ENCODE data around the gene GPATCH2L.

The GPATCH2L gene

DNA sequence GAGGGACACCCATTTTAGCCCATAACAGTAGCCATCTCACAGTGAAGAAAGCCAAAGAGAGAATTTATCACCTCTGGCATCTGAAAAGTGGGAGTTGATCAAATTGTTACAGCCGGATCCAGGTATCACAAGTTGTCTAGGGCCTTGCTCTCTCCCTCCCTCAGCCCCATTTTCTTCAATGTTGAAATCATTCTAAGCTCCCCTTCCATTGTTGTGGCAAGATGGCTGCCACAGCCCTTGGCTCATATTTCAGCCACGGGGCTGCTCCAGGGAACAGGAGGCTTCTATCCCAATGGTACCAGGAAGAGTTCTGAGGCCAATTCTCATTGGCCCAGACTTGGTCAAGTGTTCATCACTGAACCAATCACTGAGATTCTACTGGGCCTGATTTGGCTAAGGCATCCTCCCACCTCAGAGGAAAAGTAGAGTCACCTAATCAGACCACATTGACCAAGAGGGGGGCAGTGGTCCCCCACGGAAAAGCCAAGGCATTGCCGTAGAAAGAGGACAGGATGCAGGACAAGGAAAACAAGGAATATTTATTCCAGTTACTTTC is 106.2 kb downstream of the GPATCH2L start:
- DNase-seq: no peak

DNA sequence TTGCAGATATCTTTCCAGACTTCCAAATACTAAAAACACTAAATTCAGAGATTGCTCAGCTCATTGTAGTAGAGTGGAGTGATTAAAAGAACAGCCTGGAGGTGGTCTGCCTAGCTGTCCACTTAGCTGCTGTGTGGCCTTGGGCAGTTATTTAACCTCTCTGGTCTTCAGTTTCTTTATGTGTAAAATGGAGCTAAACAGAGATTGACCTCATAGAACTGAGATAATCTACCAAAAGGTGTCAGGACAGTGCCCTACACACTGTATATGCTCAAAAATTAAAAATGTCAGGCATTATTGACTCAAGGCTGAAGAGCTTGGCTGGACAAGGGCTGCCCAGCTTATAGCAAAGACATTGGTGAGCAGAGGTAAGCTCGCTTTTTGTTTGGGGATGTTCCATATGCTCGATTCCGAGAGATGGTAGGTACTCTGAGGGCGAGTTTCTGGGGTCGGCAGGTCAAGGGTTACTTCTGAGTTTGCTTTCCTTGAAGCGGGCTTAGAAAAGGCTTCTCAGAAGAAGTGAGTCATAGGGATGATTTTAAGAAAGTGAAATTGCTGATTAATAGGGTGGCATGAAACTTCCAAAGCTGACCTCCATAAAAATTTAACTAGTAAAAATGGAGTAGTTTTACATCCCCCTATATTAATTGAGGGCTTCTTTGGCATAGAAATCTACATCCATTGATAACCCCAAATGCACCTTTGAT is 107.5 kb downstream of the GPATCH2L start:
- no peak for DNase-seq

DNA sequence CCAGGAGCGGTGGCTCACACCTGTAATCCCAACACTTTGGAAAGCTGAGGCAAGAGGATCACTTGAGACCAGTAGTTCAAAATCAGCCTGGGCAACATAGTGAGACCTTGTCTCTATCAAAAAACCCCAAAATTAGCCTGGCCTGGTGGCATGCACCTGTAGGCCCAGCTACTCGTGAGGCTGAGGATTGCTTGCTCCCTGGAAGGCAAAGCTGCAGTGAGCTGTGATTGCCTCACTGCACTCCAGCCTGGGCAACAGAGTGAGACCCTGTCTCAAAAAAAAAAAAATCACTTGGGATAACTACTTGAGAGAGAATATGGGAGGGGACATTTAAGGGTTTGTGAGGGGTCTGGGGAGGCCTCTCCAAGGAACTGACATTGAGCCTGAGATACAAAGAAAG is 109.0 kb downstream of the GPATCH2L start:
- no peak for DNase-seq

DNA sequence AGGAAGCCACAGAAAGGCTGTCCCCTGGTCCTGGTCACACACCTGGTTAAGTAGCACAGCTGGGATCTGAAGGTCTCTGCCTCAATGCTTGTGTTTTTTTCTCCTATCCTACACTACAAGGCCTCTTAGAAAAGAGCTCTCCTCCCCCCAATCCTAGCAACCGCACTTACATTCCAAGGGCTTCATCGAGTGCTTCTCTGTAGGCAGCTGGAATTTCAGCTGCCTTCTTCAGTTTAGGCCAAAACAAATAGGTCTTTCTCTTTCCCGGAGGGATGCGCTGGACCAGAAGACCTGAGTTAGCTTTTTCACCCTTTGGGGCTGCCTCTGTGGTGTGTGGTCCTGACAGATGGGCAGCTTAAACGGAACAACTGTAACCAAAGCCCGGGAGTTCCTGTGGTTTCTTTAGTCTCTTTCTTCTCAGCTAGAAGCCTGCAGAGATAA is 109.7 kb downstream of the GPATCH2L start:
- DNase-seq: no peak

DNA sequence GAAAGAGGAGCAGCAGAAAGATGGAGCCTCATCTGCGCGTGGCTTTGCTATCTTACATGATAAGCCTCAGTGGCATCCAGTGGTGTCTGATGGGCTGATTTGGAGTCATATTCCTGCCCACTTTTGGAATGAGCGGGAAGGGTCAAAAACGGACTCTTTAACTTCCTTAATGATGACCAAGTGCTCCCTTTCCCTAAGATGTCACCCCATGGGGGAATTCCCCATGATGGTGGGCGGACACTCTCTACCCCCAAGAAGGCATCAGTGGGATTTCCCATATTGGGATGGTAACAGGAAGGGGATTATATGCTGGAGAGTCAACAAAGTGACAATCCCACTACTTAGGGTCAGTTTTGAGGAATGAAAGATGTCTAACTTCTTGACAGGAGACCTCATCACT is 110.9 kb downstream of the GPATCH2L start:
- DNase-seq: no peak
